Thoracic aorta (tissue), 2 donors: ENCODE results near the gene LIN9. TPM values are rescaled to one million over a fixed set of nuclear protein-coding genes. Genes with fewer than 3 reads are reported as not detected.

ENCODE experiments used
- ATAC-seq: fragments of 150-250 bp; one replicate; pipeline ENCODE4 v1.8.0; 2017; ENCODE audit warnings: low read depth; ENCODE audit not compliant: insufficient number of reproducible peaks, low FRiP score
- DNase-seq: peaks from one replicate; pipeline ENCODE4 v3.0.0-alpha.2; 2020; ENCODE audit warnings: low spot score
- H3K27ac ChIP-seq, 2 donors: fragments of 200-600 bp; sonication (generic); 1 replicate in 1 of 2; 2 replicates in 1 of 2; pipeline ENCODE4 v1.5.1; 2016; ENCODE audit warnings: mild to moderate bottlenecking in 2 of 2, moderate library complexity in 2 of 2
- H3K27me3 ChIP-seq: fragments of 200-600 bp; sonication (generic); replicated peaks from 2 replicates; pipeline ENCODE4 v1.6.0; 2016; ENCODE audit warnings: mild to moderate bottlenecking; ENCODE audit not compliant: insufficient read depth
- H3K36me3 ChIP-seq: fragments of 200-600 bp; sonication (generic); one replicate; pipeline ENCODE4 v1.5.1; 2016
- H3K4me1 ChIP-seq, 2 donors: fragments of 200-600 bp; sonication (generic); 1 replicate in 1 of 2; 2 replicates in 1 of 2; pipeline versions ENCODE4 v1.5.1 to v1.6.0; 2016; ENCODE audit warnings: low read depth in 2 of 2, mild to moderate bottlenecking in 1 of 2; ENCODE audit not compliant: control insufficient read depth in 1 of 2
- H3K4me3 ChIP-seq: fragments of 200-600 bp; sonication (generic); 2 replicates; pipeline ENCODE4 v1.5.1; 2016; ENCODE audit warnings: mild to moderate bottlenecking
- H3K9me3 ChIP-seq: fragments of 200-600 bp; sonication (generic); 2 replicates; pipeline ENCODE4 v1.5.1; 2016
- total RNA-seq, 2 donors: library from RNA; depleted of rRNA; stranded (reverse); fragments of >200 nt; gene quantifications; one replicate each; pipeline versions ENCODE4 v1.1.0 to v1.2.3, GENCODE V29; 2016
- TF ChIP-seq, protein P1 (sequence below): fragments of 200-600 bp; sonication (generic); IDR thresholded peaks from one replicate; pipeline ENCODE4 v1.5.1; 2019; ENCODE audit warnings: antibody characterized with exemption

The LIN9 gene
- total RNA-seq, 2 donors from 2014 or later = 1.3 to 1.6 TPM

DNA sequence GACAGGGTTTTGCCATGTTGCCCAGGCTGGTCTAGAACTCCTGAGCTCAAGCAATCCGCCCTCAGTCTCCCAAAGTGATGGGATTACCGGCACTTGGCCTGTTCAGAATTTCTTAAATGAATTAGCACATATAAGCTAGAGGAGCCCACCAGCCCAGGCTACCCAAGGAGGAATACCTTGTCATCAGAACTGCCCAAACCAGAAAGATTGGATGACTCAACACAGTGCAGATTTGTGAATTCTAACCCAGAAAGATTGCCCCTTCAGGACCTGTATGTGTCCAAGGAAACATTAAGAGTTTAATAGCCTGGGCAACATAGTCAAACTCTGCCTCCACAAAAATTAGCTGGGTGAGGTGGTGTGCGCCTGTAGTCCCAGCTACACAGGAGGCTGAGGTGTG, 14.0 kb upstream of the LIN9 start:
- Histone ChIP-seq H3K4me3 (no peak overlapping the region), H3K9me3 (no peaks in the 10 kb centered on the region), H3K27me3 (no peaks in the 10 kb centered on the region), H3K4me1 (no peaks in the 10 kb centered on the region), H3K27ac (no peak overlapping the region), H3K36me3 (no peaks in the 10 kb centered on the region)
- TF ChIP-seq, protein P1, sequence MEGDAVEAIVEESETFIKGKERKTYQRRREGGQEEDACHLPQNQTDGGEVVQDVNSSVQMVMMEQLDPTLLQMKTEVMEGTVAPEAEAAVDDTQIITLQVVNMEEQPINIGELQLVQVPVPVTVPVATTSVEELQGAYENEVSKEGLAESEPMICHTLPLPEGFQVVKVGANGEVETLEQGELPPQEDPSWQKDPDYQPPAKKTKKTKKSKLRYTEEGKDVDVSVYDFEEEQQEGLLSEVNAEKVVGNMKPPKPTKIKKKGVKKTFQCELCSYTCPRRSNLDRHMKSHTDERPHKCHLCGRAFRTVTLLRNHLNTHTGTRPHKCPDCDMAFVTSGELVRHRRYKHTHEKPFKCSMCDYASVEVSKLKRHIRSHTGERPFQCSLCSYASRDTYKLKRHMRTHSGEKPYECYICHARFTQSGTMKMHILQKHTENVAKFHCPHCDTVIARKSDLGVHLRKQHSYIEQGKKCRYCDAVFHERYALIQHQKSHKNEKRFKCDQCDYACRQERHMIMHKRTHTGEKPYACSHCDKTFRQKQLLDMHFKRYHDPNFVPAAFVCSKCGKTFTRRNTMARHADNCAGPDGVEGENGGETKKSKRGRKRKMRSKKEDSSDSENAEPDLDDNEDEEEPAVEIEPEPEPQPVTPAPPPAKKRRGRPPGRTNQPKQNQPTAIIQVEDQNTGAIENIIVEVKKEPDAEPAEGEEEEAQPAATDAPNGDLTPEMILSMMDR = no peak
- DNase-seq (no peak), ATAC-seq (no peak)

DNA sequence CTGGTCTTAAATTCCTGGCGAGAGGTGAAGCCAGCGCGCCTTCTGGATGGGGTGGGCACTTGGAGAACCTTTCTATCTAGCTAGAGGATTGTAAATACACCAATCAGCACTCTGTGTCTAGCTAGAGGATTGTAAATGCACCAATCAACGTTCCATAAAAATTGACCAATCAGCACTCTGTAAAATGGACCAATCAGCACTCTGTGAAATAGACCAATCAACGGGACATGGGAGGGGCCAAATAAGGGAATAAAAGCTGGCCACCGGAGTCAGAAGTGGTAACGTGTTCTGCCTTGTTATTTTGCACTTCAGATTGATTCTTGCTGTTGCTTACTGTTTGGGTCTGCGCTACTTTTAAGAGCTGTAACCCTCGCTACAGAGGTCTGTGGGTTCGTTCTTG, 12.0 kb upstream of the LIN9 start:
- DNase-seq (no peak), ATAC-seq (no peak)
- TF ChIP-seq, protein P1 = no peak
- H3K9me3 ChIP-seq = no peaks in the 10 kb centered on the region
- no peaks in the 10 kb centered on the region for H3K27me3 ChIP-seq
- H3K27ac ChIP-seq = no peak overlapping the region
- H3K4me3 ChIP-seq = no peak overlapping the region
- no peaks in the 10 kb centered on the region for H3K36me3 ChIP-seq
- H3K4me1 ChIP-seq = no peaks in the 10 kb centered on the region

DNA sequence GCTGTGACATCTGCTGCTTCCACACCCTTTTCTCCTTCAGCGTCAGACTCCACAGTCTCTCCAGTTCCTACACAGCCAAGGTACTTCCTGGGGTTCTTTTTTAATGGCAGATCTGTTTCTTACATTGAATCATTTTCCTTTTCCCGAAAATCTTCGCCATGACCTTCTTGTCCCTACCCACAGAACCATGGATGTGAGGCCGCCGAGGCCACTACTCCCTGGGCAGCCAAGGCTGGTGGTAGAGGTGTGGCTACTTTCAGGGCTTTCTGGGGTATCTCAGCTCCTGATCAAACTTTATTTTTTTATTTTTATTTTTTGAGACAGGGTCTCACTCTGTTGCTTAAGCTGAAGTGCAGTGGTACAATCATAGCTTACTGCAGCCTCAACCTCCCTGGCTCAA, 9.5 kb upstream of the LIN9 start:
- Histone ChIP-seq H3K27ac (no peak overlapping the region), H3K9me3 (no peaks in the 10 kb centered on the region), H3K4me3 (no peak overlapping the region), H3K36me3 (no peaks in the 10 kb centered on the region), H3K4me1 (no peaks in the 10 kb centered on the region), H3K27me3 (no peaks in the 10 kb centered on the region)
- TF ChIP-seq, protein P1 = no peak
- DNase-seq = no peak
- no peak for ATAC-seq

DNA sequence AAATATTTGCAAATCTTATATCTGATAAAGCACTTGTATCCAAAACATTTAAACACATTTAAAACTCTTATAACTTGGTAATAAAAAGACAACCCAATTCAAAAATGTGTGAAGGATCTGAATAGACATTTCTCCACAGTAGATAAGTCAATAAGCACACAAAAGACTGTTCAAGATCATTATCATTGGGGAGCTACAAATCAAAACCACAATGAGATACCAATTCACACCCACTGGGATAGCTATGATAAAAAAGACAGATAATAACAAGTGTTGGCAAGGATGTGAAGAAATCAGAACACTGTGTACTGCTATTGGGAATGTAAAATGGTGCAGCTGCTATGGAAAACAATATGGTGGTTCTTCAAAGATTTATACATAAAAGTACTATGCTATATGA, 5.1 kb upstream of the LIN9 start:
- TF ChIP-seq, protein P1 = no peak
- ATAC-seq (no peak), DNase-seq (no peak)
- Histone ChIP-seq H3K27ac (no peak overlapping the region), H3K27me3 (no peaks in the 10 kb centered on the region), H3K4me1 (peaks cover 3 to 12% of the 10 kb centered on the region in 2 donors), H3K4me3 (no peak overlapping the region), H3K36me3 (no peaks in the 10 kb centered on the region), H3K9me3 (no peaks in the 10 kb centered on the region)

DNA sequence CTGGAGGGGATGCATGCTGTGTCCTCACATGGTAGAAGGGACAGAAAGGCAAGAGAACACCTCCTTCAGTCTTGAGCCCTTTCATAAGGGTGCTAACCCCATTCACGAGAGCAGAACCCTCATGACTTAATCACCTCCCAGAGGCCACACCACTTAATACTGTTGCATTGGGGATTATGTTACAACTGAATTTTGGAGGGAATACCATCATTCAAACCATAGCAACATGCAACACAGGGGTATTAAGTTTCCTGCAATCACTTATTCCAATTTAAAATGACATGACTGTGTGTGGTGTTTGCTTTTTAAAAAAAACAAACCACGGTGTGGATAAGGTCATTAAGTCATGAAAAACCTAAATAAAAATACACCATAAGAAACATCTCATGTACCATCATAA, 3.1 kb upstream of the LIN9 start:
- TF ChIP-seq, protein P1 = no peak
- Histone ChIP-seq H3K4me3 (no peak overlapping the region), H3K36me3 (no peaks in the 10 kb centered on the region), H3K27ac (no peak overlapping the region), H3K9me3 (no peaks in the 10 kb centered on the region), H3K4me1 (peaks cover 3 to 20% of the 10 kb centered on the region in 2 donors), H3K27me3 (no peaks in the 10 kb centered on the region)
- DNase-seq (no peak), ATAC-seq (no peak)
